ENCODE results near the gene CKM.
"Not testable (repeated sequence)": the region's sequence is repeated elsewhere in the genome, so short reads cannot be mapped to it uniquely, and the experiment has no call there.

CKM gene

DNA sequence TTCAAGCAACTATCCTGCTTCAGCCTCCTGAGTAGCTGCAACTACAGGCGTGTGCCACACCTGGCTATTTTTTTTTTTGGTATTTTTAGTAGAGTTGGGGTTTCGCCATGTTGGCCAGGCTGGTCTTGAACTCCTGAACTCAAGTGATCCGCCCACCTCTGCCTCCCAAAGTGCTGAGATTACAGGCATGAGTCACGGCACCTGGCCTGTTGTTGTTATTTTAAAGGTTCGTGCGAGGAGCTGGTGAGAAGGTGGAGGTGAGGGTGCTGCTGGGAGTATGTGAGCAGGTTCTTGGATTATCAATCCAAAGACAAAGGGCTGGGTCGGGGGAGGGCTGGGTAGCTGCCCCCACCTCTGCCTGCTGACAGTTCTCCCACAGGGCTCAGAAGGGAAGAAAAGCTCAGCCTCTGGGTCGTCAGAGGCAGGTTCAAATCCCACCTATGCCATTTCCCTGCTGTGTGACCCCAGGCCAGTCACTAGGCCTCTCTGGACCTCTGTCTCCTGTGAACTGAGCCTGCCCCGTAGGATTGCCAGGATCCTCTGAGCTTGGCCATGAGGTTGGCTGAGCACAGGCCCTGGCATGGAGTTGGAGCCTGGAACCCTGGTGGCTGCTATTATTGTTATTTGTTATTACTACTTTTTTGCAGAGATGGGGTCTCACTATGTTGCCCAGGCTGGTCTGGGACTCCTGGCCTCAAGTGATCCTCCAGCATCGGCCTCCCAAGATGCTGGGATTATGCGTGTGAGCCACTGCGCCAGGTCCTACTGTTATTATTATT lies 1.5 kb downstream of the CKM start:
- Histone ChIP-seq H4K20me1 (ENCODE audit: insufficient read depth, low read length) (no peaks in the 10 kb centered on the region), H3F3A (ENCODE audit: insufficient read depth, low read length) (no peaks in the 10 kb centered on the region), H3K4me3 (ENCODE audit: low read depth, low read length, poor library complexity, severe bottlenecking) (no peak overlapping the region), H3K4me1 (ENCODE audit: insufficient read depth, low read length, severe bottlenecking) (peaks cover 6% of the 10 kb centered on the region), H3K36me3 (ENCODE audit: insufficient read depth, low read length) (no peaks in the 10 kb centered on the region), H3K9me3 (ENCODE audit: low read length) (no peaks in the 10 kb centered on the region), H3K27me3 (ENCODE audit: insufficient read depth, low read length) (peaks cover 9% of the 10 kb centered on the region; the same call in 1 of the 2 replicates), H3K9ac (ENCODE audit: low read length) (no peak overlapping the region), H3K27ac (ENCODE audit: low read depth, low read length, poor library complexity, severe bottlenecking) (no peak overlapping the region), H3K9me2 (ENCODE audit: low read depth, low read length) (no peaks in the 10 kb centered on the region), H3K4me2 (ENCODE audit: low read length) (no peak overlapping the region), H3K79me2 (ENCODE audit: insufficient read depth, low read length) (no peaks in the 10 kb centered on the region), H2AFZ (ENCODE audit: low read length) (no peak overlapping the region)
- TF ChIP-seq, protein P1, sequence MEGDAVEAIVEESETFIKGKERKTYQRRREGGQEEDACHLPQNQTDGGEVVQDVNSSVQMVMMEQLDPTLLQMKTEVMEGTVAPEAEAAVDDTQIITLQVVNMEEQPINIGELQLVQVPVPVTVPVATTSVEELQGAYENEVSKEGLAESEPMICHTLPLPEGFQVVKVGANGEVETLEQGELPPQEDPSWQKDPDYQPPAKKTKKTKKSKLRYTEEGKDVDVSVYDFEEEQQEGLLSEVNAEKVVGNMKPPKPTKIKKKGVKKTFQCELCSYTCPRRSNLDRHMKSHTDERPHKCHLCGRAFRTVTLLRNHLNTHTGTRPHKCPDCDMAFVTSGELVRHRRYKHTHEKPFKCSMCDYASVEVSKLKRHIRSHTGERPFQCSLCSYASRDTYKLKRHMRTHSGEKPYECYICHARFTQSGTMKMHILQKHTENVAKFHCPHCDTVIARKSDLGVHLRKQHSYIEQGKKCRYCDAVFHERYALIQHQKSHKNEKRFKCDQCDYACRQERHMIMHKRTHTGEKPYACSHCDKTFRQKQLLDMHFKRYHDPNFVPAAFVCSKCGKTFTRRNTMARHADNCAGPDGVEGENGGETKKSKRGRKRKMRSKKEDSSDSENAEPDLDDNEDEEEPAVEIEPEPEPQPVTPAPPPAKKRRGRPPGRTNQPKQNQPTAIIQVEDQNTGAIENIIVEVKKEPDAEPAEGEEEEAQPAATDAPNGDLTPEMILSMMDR (IDR thresholded peaks at IDR 0.05; ENCODE audit: low read length), result no peak
- TF ChIP-seq EZH2 (IDR thresholded peaks at IDR 0.05; ENCODE audit: borderline replicate concordance, low read length), result no peak

DNA sequence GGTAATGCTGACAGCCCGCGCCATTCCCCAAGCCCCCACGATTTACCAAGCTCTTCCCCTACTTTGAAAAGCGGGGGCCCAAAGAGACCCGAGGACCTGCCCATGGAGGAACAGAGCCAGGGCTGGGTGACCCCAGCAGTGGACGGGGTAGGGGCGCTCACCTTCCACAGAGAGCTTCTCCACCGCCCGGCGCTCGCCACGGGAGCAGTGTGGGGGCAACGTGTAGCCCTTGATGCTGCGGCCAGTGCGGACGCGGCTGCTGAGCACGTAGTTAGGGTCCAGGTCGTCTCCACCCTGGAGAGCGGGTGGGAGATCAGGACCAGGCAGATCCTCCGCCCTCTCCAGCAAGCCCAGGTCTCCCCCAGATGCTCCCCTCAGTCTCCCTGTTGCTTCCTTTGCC lies 7.4 kb downstream of the CKM start:
- Histone ChIP-seq H3K9ac (ENCODE audit: low read length) (no peak overlapping the region), H3K27ac (ENCODE audit: low read depth, low read length, poor library complexity, severe bottlenecking) (no peak overlapping the region), H2AFZ (ENCODE audit: low read length) (no peak overlapping the region), H3K4me2 (ENCODE audit: low read length) (no peak overlapping the region), H3K9me2 (ENCODE audit: low read depth, low read length) (no peaks in the 10 kb centered on the region), H3F3A (ENCODE audit: insufficient read depth, low read length) (no peaks in the 10 kb centered on the region), H3K27me3 (ENCODE audit: insufficient read depth, low read length) (peaks cover 2% of the 10 kb centered on the region; the same call in 1 of the 2 replicates), H3K36me3 (ENCODE audit: insufficient read depth, low read length) (no peaks in the 10 kb centered on the region), H3K79me2 (ENCODE audit: insufficient read depth, low read length) (no peaks in the 10 kb centered on the region), H3K4me1 (ENCODE audit: insufficient read depth, low read length, severe bottlenecking) (peaks cover 9% of the 10 kb centered on the region), H3K9me3 (ENCODE audit: low read length) (no peaks in the 10 kb centered on the region), H4K20me1 (ENCODE audit: insufficient read depth, low read length) (no peaks in the 10 kb centered on the region), H3K4me3 (ENCODE audit: low read depth, low read length, poor library complexity, severe bottlenecking) (no peak overlapping the region)
- no peak for TF ChIP-seq EZH2 (IDR thresholded peaks at IDR 0.05; ENCODE audit: borderline replicate concordance, low read length)
- TF ChIP-seq, protein P1 (IDR thresholded peaks at IDR 0.05; ENCODE audit: low read length), result no peak

DNA sequence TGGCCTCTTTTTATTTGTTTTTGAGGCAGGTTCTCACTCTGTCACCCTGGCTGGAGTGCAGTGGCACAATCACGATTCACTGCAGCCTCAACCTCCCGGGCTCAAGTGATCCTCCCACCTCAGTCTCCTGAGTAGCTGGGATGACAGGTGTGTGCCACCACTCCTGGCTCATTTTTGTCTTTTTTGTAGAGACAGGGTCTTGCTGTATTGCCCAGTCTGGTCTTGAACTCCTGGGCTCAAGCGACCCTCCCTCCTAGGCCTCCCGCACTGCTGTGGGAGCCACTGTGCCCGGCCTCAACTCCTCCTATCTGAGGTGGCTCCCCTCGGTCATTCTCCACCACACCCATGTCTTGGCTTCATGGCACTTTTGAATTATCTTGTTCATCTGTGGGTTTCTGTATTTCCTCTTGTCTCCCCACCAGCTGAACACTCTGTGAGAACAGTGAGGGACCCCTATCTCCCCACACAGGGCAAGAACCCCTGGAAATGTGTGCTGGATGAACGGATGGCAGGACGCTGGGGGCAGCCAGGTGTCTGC lies 7.9 kb downstream of the CKM start:
- Histone ChIP-seq H3K27ac (ENCODE audit: low read depth, low read length, poor library complexity, severe bottlenecking) (no peak overlapping the region), H3K79me2 (ENCODE audit: insufficient read depth, low read length) (no peaks in the 10 kb centered on the region), H3K27me3 (ENCODE audit: insufficient read depth, low read length) (peaks cover 2% of the 10 kb centered on the region; the same call in 1 of the 2 replicates), H3K9me2 (ENCODE audit: low read depth, low read length) (no peaks in the 10 kb centered on the region), H3K36me3 (ENCODE audit: insufficient read depth, low read length) (no peaks in the 10 kb centered on the region), H4K20me1 (ENCODE audit: insufficient read depth, low read length) (no peaks in the 10 kb centered on the region), H3F3A (ENCODE audit: insufficient read depth, low read length) (no peaks in the 10 kb centered on the region), H3K4me3 (ENCODE audit: low read depth, low read length, poor library complexity, severe bottlenecking) (no peak overlapping the region), H3K4me1 (ENCODE audit: insufficient read depth, low read length, severe bottlenecking) (peaks cover 9% of the 10 kb centered on the region), H3K9ac (ENCODE audit: low read length) (no peak overlapping the region), H3K4me2 (ENCODE audit: low read length) (no peak overlapping the region), H2AFZ (ENCODE audit: low read length) (no peak overlapping the region), H3K9me3 (ENCODE audit: low read length) (no peaks in the 10 kb centered on the region)
- no peak for TF ChIP-seq EZH2 (IDR thresholded peaks at IDR 0.05; ENCODE audit: borderline replicate concordance, low read length)
- TF ChIP-seq, protein P1 (IDR thresholded peaks at IDR 0.05; ENCODE audit: low read length), result no peak

DNA sequence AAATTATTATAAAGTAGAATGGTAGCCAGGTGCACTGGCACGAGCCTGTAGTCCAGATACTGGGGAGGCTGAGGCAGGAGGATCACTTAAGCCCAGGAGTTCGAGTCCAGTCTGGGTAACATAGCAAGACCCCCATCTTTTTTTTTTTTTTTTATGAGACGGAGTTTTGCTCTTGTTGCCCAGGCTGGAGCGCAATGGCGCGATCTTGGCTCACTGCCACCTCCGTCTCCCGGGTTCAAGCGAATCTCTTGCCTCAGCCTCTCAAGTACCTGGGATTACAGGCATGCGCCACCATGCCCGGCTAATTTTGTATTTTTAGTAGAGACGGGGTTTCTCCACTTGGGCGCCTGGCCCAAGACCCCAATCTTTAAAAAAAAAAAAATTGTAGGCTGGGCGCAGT lies 10.4 kb downstream of the CKM start:
- H2AFZ ChIP-seq (ENCODE audit: low read length); H3K4me1 ChIP-seq (ENCODE audit: insufficient read depth, low read length, severe bottlenecking); H3K79me2 ChIP-seq (ENCODE audit: insufficient read depth, low read length); H3K27ac ChIP-seq (ENCODE audit: low read depth, low read length, poor library complexity, severe bottlenecking); H3K9me3 ChIP-seq (ENCODE audit: low read length); H3K9ac ChIP-seq (ENCODE audit: low read length); H3K4me3 ChIP-seq (ENCODE audit: low read depth, low read length, poor library complexity, severe bottlenecking); H3K4me2 ChIP-seq (ENCODE audit: low read length); H4K20me1 ChIP-seq (ENCODE audit: insufficient read depth, low read length); H3F3A ChIP-seq (ENCODE audit: insufficient read depth, low read length); H3K36me3 ChIP-seq (ENCODE audit: insufficient read depth, low read length); H3K9me2 ChIP-seq (ENCODE audit: low read depth, low read length); H3K27me3 ChIP-seq (ENCODE audit: insufficient read depth, low read length): not testable (repeated sequence)
